Measurements from ENCODE around the gene TBC1D3I.
A peak's percentile ranks its signal among the peaks of the same experiment; 100 is the strongest.
"Not testable (repeated sequence)": the region's sequence is repeated elsewhere in the genome, so short reads cannot be mapped to it uniquely, and the experiment has no call there.

Gene TBC1D3I

DNA sequence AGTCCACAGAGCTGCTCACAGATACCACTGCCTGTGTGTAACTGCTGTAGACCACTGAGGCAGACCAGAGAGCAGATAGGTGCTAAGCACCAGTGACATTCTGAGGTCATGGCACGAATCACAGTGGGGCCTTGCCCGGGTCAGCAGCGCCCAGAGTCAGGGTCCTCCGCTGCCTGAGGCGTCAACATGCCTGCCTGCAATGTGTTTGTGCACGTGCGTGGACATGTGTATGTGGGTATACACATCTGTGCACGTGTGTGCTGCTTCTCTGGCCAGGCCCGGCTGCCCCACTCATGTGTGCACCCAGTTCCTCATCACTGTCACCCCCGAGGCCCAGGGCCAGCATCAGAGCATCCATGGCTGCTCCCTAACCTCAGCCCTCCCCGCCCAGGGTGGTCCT lies at the start of gene TBC1D3I:
TBC1D3I (minus strand) TSS at position 101 of the 400 bp plus-strand sequence. CDS start 1,585 bp downstream, outside the sequence.
- not testable (repeated sequence) for DNase-seq, ATAC-seq

DNA sequence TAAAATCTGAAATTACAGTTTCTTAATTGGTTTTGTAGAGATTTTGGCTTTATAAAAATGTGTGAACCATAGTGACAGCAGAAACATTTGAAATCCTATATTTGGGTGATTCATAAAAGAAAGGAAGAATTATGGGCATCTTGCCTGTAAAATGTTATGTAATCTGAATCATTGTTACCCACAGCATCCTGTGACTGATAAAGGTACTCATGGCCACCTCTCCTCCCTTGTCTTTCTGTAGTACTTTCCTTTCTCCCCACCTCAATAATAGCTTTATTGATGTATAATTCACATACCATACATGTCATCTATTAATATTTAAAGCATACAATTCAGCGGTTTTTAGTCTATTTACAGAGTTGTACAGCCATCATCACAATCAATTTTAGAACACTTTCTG lies 30.8 kb upstream of the TBC1D3I start:
- not testable (repeated sequence) for ATAC-seq, DNase-seq

DNA sequence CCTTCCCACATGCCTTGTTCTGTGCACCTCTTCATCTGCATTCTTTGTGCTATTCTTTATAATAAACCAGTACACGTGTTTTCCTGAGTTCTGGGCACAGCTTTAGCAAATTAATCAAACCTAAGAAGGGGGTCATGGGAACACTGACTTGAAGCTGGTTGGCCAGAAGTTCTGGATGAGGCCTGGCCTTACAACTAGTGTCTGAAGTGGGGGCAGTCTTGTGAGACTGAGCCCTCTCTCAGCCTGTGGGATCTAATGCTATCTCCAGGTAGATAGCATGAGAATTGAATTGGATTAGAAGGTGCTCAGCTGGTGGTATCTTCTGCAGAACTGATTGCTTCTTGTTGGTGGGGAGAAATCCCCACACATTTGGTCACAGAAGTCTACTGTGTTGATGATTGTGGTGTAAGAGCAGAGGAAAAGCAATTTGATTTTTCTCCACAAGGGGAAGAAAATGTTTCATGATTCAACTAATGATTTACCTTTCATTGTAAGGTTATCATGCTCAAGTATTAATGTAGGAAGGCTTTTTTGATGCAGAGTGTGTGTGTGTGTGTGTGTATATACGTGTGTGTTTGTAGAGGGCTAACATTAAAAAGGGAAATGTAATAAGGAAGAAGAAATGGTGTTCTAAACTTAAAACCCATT lies 25.7 kb upstream of the TBC1D3I start:
- not testable (repeated sequence) for ATAC-seq, DNase-seq

DNA sequence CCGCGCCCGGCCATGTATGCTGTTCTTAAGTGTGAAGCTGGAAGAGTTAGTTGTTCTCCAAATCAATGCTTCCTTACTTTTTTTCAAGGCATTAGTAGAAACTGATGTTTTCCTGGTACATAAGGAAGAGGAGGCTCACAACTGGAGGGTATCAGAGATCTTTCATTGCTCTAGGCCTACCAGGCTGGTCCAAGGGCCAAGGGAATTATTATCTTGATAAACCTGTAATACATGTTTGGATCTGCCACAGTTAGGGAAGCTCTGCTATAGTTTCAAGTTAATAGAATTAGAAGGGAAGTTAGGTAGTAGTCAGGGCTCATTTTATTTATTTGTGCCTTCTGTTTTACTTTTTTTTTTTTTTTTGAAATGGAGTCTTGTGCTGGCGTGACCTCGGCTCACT lies 19.8 kb upstream of the TBC1D3I start:
- DNase-seq, ATAC-seq: not testable (repeated sequence)

DNA sequence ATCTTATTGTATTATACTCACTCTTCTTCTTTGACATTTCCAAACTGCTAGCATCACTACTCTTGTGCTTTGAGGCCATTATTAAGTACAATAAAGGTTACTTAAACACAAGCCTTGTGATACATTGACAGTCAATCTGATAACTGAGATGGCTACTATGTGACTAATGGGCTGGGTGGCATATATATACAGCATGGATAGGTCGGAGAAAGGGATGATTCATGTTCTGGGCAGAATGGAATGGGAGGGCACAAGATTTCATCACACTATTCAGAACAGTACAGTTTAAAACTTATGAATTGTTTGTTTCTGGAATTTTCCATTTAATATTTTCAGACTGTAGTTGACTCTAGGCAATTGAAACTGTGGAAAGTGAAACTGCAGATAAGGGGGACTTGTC lies 18.9 kb upstream of the TBC1D3I start:
- DNase-seq = not testable (repeated sequence)
- peak; percentile 66 for ATAC-seq

DNA sequence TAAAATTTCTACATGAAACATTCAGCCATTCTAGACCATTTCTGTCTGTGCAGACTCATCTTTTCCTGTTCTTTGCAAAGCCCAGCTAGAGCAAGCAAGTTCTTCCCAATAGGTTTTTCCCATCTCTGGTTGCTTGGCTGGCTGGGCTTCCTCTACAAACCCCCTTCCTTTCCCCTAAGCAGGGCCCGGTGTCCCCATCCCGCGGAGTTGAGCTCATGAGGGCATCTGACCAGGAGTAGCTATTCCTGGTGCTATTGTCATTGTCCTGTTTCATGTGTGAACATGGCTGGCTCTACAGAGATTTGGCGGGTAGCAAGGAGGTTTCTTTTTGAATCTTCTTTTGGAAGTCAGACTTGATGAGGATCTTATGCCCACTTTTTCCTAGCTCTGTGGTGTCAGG lies 22.3 kb downstream of the TBC1D3I start:
- not testable (repeated sequence) for ATAC-seq

DNA sequence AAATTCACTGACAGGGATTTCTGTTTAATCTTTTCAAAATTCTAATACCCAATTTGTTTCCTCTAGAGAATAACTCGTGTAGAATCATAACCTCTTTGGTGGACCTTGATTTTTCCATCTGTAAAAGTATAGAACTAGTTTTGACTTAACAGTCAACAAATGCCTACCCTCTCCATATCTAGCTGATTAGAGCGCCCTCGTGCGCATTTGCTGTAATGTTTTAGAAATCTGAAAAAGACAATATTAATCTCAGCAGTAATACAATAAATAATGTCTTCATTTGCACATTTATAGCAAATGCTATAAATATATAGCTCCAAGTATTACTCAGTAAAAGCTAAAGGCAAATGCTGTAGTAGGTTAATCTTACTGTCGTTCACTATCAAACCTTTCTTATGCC lies 34.7 kb downstream of the TBC1D3I start:
- ATAC-seq = not testable (repeated sequence)
- DNase-seq = peak; percentile 50

More for the DNA sequence above, 22.3 kb downstream of the TBC1D3I start:
- not testable (repeated sequence) for DNase-seq

DNA sequence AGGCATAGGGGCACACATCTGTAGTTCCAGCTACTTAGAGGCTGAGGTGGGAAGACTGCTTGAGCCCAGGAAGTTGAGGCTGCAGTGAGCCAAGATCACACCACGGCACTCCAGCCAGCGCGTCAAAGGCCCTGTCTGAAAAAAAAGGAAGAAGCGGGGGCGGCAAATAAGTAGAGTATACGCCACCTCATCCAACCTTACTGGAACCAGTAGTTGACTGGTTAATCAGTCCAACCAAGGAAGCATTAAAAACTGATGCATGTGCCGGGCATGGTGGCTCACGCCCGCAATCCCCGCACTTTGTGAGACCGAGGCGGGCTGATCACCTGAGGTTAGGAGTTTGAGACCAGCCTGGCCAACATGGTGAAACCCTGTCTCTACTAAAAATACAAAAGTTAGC lies 41.4 kb downstream of the TBC1D3I start:
- ATAC-seq, DNase-seq: not testable (repeated sequence)

DNA sequence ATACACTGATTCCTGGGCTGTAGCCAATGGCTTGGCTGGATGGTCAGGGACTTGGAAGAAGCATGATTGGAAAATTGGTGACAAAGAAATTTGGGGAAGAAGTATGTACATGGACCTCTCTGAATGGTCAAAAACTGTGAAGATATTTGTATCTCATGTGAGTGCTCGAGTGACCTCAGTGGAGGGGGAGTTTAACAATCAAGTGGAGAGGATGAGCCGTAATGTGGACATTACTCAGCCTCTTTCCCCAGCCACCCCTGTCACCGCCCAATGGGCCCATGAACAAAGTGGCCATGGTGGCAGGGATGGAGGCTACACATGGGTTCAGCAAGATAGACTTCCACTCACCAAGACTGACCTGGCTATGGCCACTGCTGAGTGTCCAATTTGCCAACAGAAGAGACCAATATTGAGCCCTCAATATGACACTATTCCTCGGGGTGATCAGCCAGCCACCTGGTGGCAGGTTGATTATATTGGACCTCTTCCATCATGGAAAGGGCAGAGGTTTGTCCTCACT lies 42.7 kb downstream of the TBC1D3I start:
- DNase-seq = not testable (repeated sequence)

DNA sequence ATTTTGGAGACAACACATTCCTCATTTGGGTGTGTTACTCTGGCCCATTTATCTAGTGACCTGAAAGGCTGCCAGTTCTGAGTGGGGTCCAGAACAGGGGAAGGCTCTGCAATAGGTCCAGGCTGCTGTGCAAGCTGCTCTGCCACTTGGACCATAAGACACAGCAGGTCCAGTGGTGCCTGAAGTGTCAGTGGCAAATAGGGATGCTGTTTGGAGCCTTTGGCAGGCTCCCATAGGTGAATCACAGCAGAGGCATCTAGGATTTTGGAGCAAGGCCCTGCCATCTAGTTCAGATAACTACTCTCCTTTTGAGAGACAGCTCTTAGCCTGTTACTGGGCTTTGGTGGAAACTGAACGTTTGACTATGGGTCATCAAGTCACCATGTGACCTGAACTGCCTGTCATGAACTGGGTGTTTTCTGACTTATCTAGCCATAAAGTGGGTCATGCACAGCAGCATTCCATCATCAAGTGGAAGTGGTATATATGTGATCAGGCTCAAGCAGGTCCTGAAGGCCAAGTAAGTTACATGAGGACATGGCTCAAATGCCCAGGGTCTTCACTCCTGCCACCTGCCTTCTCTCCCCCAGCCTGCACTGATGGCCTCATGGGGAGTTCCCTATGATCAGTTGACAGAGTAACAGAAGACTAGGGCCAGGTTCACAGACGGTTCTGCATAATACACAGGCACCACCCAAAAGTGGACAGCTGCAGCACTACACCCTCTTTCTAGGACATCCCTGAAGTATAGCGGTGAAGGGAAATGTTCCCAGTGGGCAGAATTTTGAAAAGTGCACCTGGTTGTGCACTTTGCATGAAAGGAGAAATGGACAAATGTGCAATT lies 43.4 kb downstream of the TBC1D3I start:
- ATAC-seq = not testable (repeated sequence)

More for the DNA sequence above, 42.7 kb downstream of the TBC1D3I start:
- not testable (repeated sequence) for ATAC-seq

DNA sequence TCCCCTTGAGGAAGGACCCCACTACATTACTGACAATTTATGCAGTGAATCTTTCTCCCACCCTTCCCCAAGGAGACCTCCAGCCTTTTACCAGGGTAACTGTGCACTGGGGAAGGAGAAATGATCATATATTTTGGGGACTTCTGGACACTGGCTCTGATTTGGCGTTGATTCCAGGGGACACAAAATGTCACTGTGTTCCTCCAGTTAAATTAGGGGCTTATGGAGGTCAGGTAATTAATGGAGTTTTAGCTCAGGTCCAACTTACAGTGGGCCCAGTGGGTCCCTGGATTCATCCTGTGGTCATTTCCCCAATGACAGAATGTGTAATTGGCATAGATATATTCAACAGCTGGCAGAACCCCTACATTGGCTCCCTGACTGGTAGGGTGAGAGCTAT lies 44.8 kb downstream of the TBC1D3I start:
- ATAC-seq, DNase-seq: not testable (repeated sequence)

More for the DNA sequence above, 43.4 kb downstream of the TBC1D3I start:
- not testable (repeated sequence) for DNase-seq

DNA sequence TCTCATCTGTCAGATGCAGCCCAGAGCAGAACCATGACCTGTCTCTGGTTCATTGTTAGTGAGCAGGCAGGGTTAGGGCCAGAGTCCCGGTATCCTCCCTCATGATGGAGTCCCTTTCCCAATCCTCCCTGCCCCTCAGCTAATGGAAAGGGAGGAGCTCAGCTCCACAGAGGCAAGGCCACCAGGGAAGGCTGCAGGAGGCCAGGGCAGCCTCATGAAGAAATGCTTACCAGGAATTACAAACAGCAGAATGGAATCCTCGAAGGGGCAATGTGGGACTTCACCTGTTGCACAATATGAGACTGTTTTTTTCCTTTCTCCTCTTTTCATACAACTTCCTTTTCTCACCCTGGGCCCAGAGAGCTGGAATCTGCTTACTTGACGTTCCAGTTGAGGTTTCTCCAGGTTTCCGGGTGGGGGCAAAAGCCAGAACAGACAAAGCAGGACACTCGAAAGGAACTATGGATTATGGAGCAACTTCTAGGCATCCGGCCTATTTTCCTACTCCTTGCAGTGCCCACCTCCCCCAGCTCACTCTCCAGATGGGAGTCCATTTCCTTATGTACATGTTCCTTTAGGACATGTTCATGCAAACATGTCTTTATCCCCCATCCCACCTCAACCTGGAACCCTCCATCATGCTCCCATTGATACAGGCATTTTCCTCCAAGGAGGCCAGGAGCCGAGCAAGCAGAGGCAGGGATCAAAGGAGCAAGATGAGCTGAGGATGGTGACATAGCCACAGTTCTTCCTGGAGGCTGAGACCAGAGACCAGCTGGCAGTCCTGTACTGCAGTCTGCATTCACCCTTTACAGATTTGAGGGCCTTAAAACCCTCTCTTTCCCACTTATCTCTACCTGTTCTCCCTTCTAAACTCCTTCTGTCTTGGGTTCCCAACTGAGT lies 48.7 kb downstream of the TBC1D3I start:
- DNase-seq, ATAC-seq: not testable (repeated sequence)

DNA sequence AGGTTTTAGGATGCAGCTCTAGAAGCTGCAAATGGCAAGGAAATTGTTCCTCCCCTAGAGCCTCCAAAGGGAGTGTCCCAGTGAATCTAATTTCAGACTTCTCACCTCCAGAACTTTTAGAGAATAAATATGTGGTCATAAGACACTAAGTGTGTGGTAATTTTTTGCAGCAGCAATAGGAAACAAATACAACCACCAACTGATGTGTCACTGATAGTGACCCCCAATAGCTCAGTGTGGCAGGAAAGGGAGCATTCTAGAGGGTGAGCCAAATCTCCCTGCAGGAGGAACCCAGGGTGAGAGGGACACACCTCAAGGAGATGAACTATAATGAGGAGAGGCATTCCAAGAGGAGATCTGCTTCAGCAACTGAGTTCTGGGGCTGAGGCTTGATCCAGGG lies 49.5 kb downstream of the TBC1D3I start:
- DNase-seq (no peak), ATAC-seq (no peak)

DNA sequence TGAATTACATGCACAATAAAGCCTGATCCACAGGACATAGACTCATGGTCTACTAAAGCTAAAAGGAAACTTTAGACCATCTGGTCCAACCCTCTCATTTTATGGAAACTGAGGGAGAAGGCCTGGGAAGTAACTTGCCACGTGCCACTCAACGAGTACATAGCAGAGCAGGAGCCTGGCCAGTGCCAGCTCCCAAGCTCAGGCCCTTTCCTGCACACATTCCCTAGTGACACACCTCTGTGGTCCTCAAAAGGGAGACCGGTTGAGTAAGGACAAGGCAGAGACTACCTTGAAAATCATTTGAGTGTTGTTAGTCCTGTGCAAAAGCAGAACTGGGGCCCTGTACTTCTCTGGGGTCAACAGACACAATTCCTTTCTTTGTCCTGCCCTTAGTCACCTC lies 50.7 kb downstream of the TBC1D3I start:
- ATAC-seq = no peak
- DNase-seq = no peak

DNA sequence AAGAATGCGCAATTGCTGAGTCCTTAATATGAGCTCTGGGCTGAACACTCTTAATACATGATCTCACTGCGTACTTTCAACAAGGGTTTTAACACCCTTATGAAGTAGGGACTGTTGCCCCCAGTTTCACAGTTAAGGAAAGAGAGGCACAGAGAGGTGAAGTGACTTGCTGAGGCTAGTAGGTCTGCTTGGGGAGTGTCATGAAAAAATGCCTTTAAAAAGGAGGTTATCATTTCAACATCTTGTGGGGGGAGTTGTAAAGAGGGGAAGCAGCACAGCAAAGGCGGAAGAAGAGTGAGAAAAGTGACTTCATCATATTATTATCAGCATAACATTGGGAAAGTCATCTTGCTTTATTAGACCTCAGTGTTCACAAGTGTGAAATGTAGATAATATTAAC lies 51.4 kb downstream of the TBC1D3I start:
- ATAC-seq = no peak
- DNase-seq = no peak

DNA sequence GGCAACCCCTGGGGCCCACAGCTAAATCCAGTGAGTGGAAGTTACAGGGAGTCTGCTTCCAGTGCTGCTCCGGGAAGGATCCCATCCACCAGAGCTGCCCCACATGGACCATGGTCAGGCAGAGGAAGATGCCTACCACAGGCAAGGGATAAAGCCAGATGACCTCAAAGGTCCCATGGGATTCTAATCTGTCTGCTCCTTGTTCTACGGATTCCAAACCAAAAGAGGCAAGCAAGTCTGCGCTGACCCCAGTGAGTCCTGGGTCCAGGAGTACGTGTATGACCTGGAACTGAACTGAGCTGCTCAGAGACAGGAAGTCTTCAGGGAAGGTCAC lies 52.1 kb downstream of the TBC1D3I start:
- ATAC-seq (no peak), DNase-seq (no peak)

DNA sequence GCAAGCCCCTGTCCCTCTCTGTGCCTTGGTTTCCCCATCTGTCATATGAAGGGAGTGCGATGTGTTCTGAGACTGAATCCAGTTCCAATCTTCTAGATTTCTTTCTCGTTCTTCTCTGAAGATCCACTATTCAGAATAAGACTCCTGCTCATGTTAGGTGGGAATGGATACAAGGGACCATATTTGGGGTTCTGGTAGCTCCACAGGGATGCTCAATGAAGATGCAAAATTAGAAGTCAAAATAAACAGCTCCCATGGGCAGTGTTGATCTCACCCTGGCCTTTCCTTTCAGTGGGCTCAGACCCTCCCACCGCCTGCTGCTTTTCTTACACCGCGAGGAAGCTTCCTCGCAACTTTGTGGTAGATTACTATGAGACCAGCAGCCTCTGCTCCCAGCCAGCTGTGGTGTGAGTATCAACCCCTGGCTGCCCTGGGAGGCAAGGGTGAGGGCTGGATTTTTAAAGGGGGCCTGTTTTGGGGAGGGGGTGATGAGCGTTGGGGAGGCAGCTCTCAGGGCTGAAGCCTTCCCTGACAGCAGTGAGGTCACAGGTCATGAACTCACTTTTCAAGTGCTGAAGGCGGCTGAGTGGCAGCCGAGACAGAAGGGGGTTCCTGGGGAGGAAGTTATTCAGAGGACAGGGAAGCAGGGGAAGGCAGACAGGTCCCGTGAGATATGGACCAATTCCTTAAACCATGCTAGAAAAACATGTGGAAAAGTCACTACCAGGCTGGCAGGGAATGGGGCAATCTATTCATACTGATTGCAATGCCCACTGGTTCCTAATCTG lies 52.7 kb downstream of the TBC1D3I start:
- not testable (repeated sequence) for ATAC-seq, DNase-seq

DNA sequence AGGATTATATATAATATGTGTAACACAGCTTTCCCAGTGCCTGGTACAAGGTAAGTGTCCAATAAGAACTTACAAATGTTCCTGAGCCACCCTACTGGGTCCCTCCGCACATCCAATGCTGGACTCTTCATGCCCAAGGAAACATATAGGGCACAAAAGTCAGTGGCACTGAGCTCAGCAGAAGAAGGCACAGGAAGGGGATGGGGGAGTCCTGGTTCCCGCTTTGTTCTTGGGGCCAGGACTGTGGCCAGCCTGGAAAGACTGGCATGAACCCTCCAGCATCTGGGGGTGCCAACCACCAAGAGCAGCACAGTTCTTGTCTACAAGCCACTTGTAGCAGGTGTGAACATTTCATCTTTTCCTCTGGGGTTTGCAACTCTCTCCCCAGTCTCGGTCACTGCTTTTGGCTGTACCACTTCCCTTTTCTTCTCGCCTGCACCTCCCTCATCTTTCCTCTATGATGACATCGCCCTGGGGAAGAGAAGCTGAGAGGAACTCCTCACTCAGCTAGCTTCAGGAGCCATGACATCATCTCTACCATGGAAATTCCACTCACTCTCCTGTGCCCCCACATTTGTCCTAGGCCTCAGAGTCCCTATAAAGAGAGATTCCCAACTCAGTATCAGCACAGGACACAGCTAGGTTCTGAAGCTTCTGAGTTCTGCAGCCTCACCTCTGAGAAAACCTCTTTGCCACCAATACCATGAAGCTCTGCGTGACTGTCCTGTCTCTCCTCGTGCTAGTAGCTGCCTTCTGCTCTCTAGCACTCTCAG lies 53.7 kb downstream of the TBC1D3I start, which contains the start of gene CCL4L2:
CCL4L2 (plus strand) TSS at position 625 of the 773 bp plus-strand sequence.
- DNase-seq = not testable (repeated sequence)
- peak; percentile 70 for ATAC-seq

DNA sequence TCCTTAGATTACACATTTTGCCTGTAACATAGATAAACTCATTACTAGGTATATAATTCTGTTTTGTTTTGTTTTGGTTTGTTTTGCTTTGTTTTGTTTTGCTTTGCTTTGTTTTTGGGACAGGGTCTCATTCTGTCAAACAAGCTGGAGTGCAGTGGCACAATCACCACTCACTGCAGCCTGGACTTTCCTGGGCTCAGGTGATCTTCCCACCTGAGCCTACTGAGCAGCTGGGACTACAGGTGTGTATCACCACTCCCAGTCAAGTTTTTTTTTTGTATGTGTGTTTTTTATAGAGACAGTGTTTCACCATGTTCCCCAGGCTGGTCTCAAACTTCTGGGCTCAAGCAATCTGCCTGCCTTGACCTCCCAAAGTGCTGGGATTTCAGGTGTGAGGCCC lies 54.8 kb downstream of the TBC1D3I start:
- DNase-seq (no peak), ATAC-seq (no peak)

DNA sequence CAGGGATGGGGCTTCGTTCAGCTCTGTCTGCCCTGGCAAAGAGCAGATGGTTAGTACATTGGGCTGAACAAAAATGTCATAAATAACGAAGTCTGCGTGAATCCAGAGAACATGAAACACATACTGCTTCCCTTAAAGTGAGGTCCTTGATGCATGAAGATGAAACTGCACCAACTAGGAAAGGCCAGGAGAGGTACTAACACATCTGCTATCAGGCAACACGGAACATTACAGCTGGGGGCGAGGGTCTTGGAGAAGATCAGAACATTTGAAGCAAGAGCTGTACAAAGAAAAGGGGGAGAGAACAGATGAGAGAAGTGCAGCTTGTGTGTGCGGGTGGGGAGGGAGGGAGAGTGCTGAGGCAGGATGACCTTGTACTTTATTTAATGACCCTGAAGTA lies 57.0 kb downstream of the TBC1D3I start:
- DNase-seq, ATAC-seq: not testable (repeated sequence)
